Left renal pelvis (tissue), 4 donors: ENCODE data around the gene CCNB3. TPM values are rescaled to one million over a fixed set of nuclear protein-coding genes. Genes with fewer than 3 reads are reported as not detected.
"Not testable (repeated sequence)": the region's sequence is repeated elsewhere in the genome, so short reads cannot be mapped to it uniquely, and the experiment has no call there.

Experiments
- DNase-seq, 4 donors: peaks; one replicate each; pipeline ENCODE4 v3.0.0-alpha.2; 2013; ENCODE audit warnings: low read depth in 4 of 4, low spot score in 3 of 4
- polyA plus RNA-seq, 4 donors: library from polyadenylated mRNA; unstranded; fragments of 120-200 nt; gene quantifications; one replicate each; pipeline ENCODE4 v1.2.1, GENCODE V29; 2013; ENCODE audit not compliant: insufficient read length in 4 of 4

The CCNB3 gene
- 1 to 10 TPM in 2 of 4 donors, under 1 TPM in 2; 0.52 to 1.6 (median 1.1) TPM for polyA plus RNA-seq

GRCh38 chrX:50204364-50204899 lies at the start of gene CCNB3:
TSS of gene CCNB3 (plus strand) at chrX:50204765. CDS start at chrX:50285164, 80,399 bp downstream.
- DNase-seq = peak; percentile 45 to 54 (median 50)

GRCh38 chrX:50157545-50158135 lies 46.9 kb upstream of the CCNB3 start:
- no peak for DNase-seq

- no peak for DNase-seq
Measured at GRCh38 chrX:50158593-50158992, 46.0 kb upstream of the CCNB3 start.

- no peak for DNase-seq
Measured at GRCh38 chrX:50161127-50161526, 43.4 kb upstream of the CCNB3 start.

GRCh38 chrX:50165727-50166126 lies 38.8 kb upstream of the CCNB3 start:
- DNase-seq = no peak

GRCh38 chrX:50167366-50167765 lies 37.2 kb upstream of the CCNB3 start:
- DNase-seq = no peak

- DNase-seq = no peak
Measured at GRCh38 chrX:50168241-50168687, 36.3 kb upstream of the CCNB3 start.

- no peak for DNase-seq
Measured at GRCh38 chrX:50169717-50170116, 34.8 kb upstream of the CCNB3 start.

GRCh38 chrX:50180073-50180940 lies 24.3 kb upstream of the CCNB3 start:
- DNase-seq = no peak

- no peak for DNase-seq
Measured at GRCh38 chrX:50183891-50184290, 20.7 kb upstream of the CCNB3 start.

- DNase-seq = no peak
Measured at GRCh38 chrX:50188859-50189600, 15.5 kb upstream of the CCNB3 start.

- no peak for DNase-seq
Measured at GRCh38 chrX:50198348-50198747, 6.2 kb upstream of the CCNB3 start.

- DNase-seq = no peak
Measured at GRCh38 chrX:50200907-50201306, 3.7 kb upstream of the CCNB3 start, which contains the start of gene AKAP4. TSS of gene AKAP4 (minus strand) at chrX:50201007. CDS start at chrX:50200889, 118 bp downstream.

- DNase-seq = no peak
Measured at GRCh38 chrX:50202539-50202938, 2.0 kb upstream of the CCNB3 start.

GRCh38 chrX:50206753-50207152 lies 2.2 kb downstream of the CCNB3 start:
- no peak for DNase-seq

GRCh38 chrX:50211510-50211909 lies 6.9 kb downstream of the CCNB3 start:
- DNase-seq = no peak

GRCh38 chrX:50281253-50281652 lies 76.7 kb downstream of the CCNB3 start:
- no peak for DNase-seq

GRCh38 chrX:50327235-50327634 lies 122.7 kb downstream of the CCNB3 start:
- DNase-seq = no peak

GRCh38 chrX:50332668-50333067 lies 128.1 kb downstream of the CCNB3 start:
- DNase-seq = not testable (repeated sequence)

- no peak for DNase-seq
Measured at GRCh38 chrX:50333308-50333707, 128.7 kb downstream of the CCNB3 start.

- DNase-seq = no peak
Measured at GRCh38 chrX:50343917-50344316, 139.4 kb downstream of the CCNB3 start.
